MM.1S (cell line): ENCODE measurements around the gene LBHD1.

Source experiments
- CTCF ChIP-seq: fragments of 300-600 bp; sonication (generic); IDR thresholded peaks from 2 replicates; pipeline ENCODE4 v1.5.1; 2016; ENCODE audit warnings: antibody characterized with exemption, low read length, mixed read lengths
- EZH2 ChIP-seq: fragments of 300-600 bp; sonication (generic); optimal IDR thresholded peaks from 2 replicates; pipeline ENCODE3; 2017; ENCODE audit warnings: low read depth, mild to moderate bottlenecking, antibody characterized with exemption, low read length, mixed read lengths

- no peak for TF ChIP-seq CTCF
- TF ChIP-seq EZH2, result no peak
Observed at GRCh38 chr11:62671608-62672389, at the start of gene LBHD1, which contains the start of gene UQCC3.
